ENCODE measurements around the gene UBL7. TPM values are rescaled to one million over a fixed set of nuclear protein-coding genes. Genes with fewer than 3 reads are reported as not detected.

UBL7 gene
- total RNA-seq, 4 donors from 2014 or later, result 32.2 to 74.2 (median 62.8) TPM

DNA sequence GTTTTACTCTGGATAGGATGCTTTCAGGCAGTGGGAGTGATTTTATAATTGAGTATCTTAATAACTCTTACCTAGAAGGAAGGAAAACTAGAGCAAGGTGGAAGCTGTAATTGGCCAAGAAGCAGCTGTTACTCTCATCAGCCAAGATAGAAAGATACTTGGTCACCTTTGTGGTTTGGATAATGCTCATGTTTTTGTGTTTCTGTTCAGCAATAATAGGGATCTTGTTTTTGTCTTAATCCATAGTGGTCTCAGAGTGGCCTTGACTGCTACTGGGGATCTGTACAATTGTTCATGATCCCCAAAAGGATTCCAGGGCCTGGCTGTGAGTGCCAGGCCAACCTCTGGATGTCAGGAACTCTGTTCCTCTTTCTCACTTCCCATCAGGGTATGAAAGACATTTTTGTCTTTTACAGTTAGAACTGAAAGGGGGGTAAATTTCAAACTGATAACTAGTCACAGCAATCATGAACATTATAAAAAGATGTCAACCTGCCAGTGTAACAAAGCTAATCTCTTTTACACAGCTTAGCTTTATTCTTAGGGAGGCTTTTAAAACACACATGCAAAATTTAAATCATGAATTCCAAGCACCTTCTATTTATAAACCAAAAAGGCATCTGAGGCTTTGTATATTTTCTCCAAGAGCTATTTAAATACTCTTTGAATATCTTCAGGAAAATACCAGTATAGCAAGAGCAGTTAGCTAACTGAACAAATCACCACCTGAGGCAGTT is 6.0 kb downstream of the UBL7 start:
- DNase-seq (ENCODE audit: low spot score in 2 of 2), result no peak
- Histone ChIP-seq H3K27ac (no peak overlapping the region), H3K9me3 (no peaks in the 10 kb centered on the region), H3K4me1 (peaks cover 2% of the 10 kb centered on the region), H3K27me3 (no peaks in the 10 kb centered on the region), H3K36me3 (peaks cover 66% of the 10 kb centered on the region), H3K4me3 (no peak overlapping the region)
- TF ChIP-seq POLR2A (IDR thresholded peaks at IDR 0.05) (no peak), EP300 (IDR thresholded peaks at IDR 0.05) (no peak), POLR2AphosphoS5 (IDR thresholded peaks at IDR 0.05) (no peak)
- TF ChIP-seq, protein P1, sequence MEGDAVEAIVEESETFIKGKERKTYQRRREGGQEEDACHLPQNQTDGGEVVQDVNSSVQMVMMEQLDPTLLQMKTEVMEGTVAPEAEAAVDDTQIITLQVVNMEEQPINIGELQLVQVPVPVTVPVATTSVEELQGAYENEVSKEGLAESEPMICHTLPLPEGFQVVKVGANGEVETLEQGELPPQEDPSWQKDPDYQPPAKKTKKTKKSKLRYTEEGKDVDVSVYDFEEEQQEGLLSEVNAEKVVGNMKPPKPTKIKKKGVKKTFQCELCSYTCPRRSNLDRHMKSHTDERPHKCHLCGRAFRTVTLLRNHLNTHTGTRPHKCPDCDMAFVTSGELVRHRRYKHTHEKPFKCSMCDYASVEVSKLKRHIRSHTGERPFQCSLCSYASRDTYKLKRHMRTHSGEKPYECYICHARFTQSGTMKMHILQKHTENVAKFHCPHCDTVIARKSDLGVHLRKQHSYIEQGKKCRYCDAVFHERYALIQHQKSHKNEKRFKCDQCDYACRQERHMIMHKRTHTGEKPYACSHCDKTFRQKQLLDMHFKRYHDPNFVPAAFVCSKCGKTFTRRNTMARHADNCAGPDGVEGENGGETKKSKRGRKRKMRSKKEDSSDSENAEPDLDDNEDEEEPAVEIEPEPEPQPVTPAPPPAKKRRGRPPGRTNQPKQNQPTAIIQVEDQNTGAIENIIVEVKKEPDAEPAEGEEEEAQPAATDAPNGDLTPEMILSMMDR (IDR thresholded peaks at IDR 0.05), result no peak

DNA sequence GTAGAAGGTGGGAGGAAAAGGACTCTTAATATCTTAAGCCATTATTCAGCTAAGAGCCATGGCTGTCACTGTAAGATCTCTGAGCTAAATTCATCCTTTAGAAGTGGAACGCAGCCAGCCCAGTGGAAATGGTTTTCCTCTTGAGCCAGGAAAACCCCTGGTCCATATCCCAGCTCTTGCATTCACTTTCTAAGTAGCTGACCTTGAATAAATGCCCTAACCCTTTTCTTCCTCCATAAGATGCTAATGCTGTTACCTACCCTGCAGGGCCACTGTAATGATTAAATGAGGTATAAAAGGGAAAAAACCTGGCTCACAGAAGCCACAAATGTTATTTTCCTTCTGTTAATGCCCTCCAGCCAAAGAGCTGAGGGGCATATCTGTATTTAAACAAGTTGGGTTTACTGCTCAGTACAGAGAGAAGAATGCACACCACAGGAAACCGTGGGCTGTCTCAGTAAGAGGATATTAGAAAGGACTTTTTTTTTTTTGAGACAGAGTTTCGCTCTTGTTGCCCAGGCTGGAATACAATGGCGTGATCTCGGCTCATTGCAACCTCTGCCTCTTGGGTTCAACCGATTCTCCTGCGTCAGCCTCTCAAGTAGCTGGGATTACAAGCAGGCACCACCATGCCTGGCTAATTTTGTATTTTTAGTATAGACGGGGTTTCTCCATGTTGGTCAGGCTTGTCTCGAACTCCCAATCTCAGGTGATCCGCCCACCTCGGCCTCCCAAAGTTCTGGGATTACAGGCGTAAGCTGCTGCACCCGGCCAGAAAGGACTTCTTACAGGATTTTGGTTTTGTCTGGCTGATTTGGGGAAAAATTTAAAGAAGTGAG is 6.8 kb downstream of the UBL7 start:
- WGBS, result 86% methylated on average over 13 of the region's 13 CpGs
- DNase-seq (ENCODE audit: low spot score in 2 of 2), result no peak
- Histone ChIP-seq H3K4me3 (no peak overlapping the region), H3K27me3 (no peaks in the 10 kb centered on the region), H3K9me3 (no peaks in the 10 kb centered on the region), H3K4me1 (no peaks in the 10 kb centered on the region), H3K36me3 (peaks cover 74% of the 10 kb centered on the region), H3K27ac (no peak overlapping the region)
- TF ChIP-seq POLR2A (IDR thresholded peaks at IDR 0.05) (no peak), POLR2AphosphoS5 (IDR thresholded peaks at IDR 0.05) (no peak), EP300 (IDR thresholded peaks at IDR 0.05) (no peak)
- TF ChIP-seq, protein P1 (IDR thresholded peaks at IDR 0.05), result no peak

DNA sequence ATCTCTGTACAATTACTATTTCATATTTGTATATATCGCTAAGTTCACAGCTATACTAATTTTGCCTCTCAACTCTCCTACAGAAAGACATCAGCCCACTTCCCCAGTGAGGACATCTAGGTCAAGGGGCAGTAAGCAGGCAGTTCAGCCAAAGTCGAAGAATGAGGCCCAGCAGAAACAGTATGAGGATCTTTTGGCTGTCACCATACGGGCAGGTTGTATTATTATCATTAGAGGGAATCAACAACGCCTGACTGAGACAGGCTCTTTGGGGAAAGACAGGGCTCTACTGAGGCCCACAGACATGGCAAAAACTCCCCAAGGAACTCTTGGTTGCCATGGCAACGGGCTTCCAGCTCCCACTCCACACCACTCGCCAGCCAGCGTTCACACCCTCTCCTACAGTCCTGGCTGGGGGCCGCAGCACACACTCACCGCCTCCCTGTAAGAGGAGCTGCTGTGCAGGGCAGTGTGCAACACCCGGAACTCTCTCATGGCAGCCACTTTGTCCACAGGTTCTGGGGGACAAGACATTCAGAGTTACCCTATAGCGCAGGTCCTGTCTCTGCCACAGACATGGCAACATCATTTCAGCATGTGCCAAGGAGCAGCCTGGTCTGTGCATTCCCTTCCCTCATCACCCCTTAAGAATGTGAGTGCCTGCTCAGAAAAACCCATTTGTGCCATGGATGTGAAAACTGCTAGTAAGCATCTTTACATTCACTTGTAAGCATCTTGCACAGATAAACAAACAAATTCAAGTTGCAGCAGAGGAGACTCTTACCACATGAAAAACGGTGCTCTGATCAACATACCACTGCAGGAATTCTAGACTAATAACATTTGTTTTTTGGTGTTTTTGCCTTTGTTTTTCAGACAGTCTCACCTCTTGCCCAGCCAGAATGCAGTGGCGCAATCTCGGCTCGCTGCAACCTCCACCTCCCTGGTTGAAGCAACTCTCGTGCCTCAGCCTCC is 8.8 kb downstream of the UBL7 start:
- H3K4me3 ChIP-seq, result no peak overlapping the region
- H3K27me3 ChIP-seq, result no peaks in the 10 kb centered on the region
- H3K27ac ChIP-seq, result no peak overlapping the region
- DNase-seq (ENCODE audit: low spot score in 2 of 2), result no peak
- peaks cover 87% of the 10 kb centered on the region for H3K36me3 ChIP-seq
- H3K9me3 ChIP-seq, result no peaks in the 10 kb centered on the region
- TF ChIP-seq POLR2AphosphoS5 (IDR thresholded peaks at IDR 0.05) (no peak), EP300 (IDR thresholded peaks at IDR 0.05) (no peak), POLR2A (IDR thresholded peaks at IDR 0.05) (no peak)
- TF ChIP-seq, protein P1 (IDR thresholded peaks at IDR 0.05), result no peak
- H3K4me1 ChIP-seq, result no peaks in the 10 kb centered on the region
- WGBS, result 88% methylated on average over 15 of the region's 16 CpGs

DNA sequence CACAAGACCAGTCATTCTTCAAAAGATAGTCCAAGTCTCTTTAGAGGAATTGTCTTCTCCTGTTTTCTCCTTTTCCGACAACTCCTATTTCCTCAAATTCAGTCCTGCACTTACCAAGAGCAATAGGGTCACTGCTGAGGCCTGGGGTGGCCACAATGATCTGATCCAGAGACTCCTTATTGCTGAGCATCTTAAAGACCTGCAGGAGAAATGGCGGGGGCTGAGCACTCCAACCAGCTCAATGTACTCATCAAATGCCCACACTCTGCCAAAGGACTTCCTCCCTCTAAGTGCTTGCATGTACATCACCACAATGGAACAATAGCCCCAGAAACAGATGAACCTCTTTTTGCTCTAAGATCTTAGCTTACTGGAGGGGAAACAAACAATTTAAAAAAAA is 9.6 kb downstream of the UBL7 start:
- WGBS, result 89% methylated on average over 2 of the region's 2 CpGs
- Histone ChIP-seq H3K9me3 (no peaks in the 10 kb centered on the region), H3K27ac (no peak overlapping the region), H3K4me3 (no peak overlapping the region), H3K27me3 (no peaks in the 10 kb centered on the region), H3K4me1 (no peaks in the 10 kb centered on the region), H3K36me3 (peaks cover 89% of the 10 kb centered on the region)
- DNase-seq (ENCODE audit: low spot score in 2 of 2), result no peak
- no peak for TF ChIP-seq EP300 (IDR thresholded peaks at IDR 0.05)
- TF ChIP-seq, protein P1 (IDR thresholded peaks at IDR 0.05), result no peak
- TF ChIP-seq POLR2A (IDR thresholded peaks at IDR 0.05), result no peak
- TF ChIP-seq POLR2AphosphoS5 (IDR thresholded peaks at IDR 0.05), result no peak
